ENCODE data around the gene SS18.

SS18 gene

GRCh38 chr18:26090130-26091046 lies at the start of gene SS18:
TSS of gene SS18 (minus strand) at chr18:26090613. CDS start at chr18:26090569, 44 bp downstream.
- H3K9me3 ChIP-seq (ENCODE audit: insufficient read depth, low read depth, low read length), result no peaks in the 10 kb centered on the region
- no peaks in the 10 kb centered on the region for H3K9me2 ChIP-seq (replicated peaks; ENCODE audit: low read depth, low read length)
- H3K27me3 ChIP-seq (ENCODE audit: insufficient read depth, low read length, poor library complexity, severe bottlenecking), result no peaks in the 10 kb centered on the region
- H3K36me3 ChIP-seq (ENCODE audit: insufficient read depth, low read length), result peaks cover 13% of the 10 kb centered on the region; the same call in 1 of the 2 replicates
- H3K4me2 ChIP-seq (ENCODE audit: low read depth, low read length, poor library complexity, severe bottlenecking), result peak within 1 kb of the TSS; percentile 98
- no peak for TF ChIP-seq EZH2phosphoT487 (IDR thresholded peaks at IDR 0.05; ENCODE audit: borderline replicate concordance)
- no peak for TF ChIP-seq CTCF (conservative IDR thresholded peaks at IDR 0.05; ENCODE audit: low read length)
- H3K4me3 ChIP-seq (ENCODE audit: low read length, poor library complexity, severe bottlenecking), result peak within 1 kb of the TSS; percentile 92
- peaks cover 50% of the 10 kb centered on the region for H3K4me1 ChIP-seq (ENCODE audit: insufficient read depth, low read length, poor library complexity, severe bottlenecking)
- H3K9ac ChIP-seq (ENCODE audit: low read depth, low read length, poor library complexity, severe bottlenecking), result peak within 1 kb of the TSS; percentile 90
- H3K79me2 ChIP-seq (ENCODE audit: insufficient read depth, low read length), result peaks cover 44% of the 10 kb centered on the region
- no peaks in the 10 kb centered on the region for H3F3A ChIP-seq (ENCODE audit: low read depth)
- H4K20me1 ChIP-seq (ENCODE audit: insufficient read depth, low read length, poor library complexity, severe bottlenecking), result peaks cover 44% of the 10 kb centered on the region
- H2AFZ ChIP-seq (ENCODE audit: low read length), result peak within 1 kb of the TSS; percentile 81

- Histone ChIP-seq H2AFZ (ENCODE audit: low read length) (no peak overlapping the region), H3K9ac (ENCODE audit: low read depth, low read length, poor library complexity, severe bottlenecking) (no peak overlapping the region), H3K4me3 (ENCODE audit: low read length, poor library complexity, severe bottlenecking) (no peak overlapping the region), H3K4me1 (ENCODE audit: insufficient read depth, low read length, poor library complexity, severe bottlenecking) (peaks cover 5% of the 10 kb centered on the region), H3K27me3 (ENCODE audit: insufficient read depth, low read length, poor library complexity, severe bottlenecking) (no peaks in the 10 kb centered on the region), H4K20me1 (ENCODE audit: insufficient read depth, low read length, poor library complexity, severe bottlenecking) (no peaks in the 10 kb centered on the region), H3K36me3 (ENCODE audit: insufficient read depth, low read length) (no peaks in the 10 kb centered on the region), H3K79me2 (ENCODE audit: insufficient read depth, low read length) (no peaks in the 10 kb centered on the region), H3K9me3 (ENCODE audit: insufficient read depth, low read depth, low read length) (no peaks in the 10 kb centered on the region), H3K9me2 (replicated peaks; ENCODE audit: low read depth, low read length) (no peaks in the 10 kb centered on the region), H3F3A (ENCODE audit: low read depth) (no peaks in the 10 kb centered on the region), H3K4me2 (ENCODE audit: low read depth, low read length, poor library complexity, severe bottlenecking) (no peak overlapping the region)
- TF ChIP-seq EZH2phosphoT487 (IDR thresholded peaks at IDR 0.05; ENCODE audit: borderline replicate concordance) (no peak), CTCF (conservative IDR thresholded peaks at IDR 0.05; ENCODE audit: low read length) (no peak)
Observed at GRCh38 chr18:26135548-26135947, 45.1 kb upstream of the SS18 start.

GRCh38 chr18:26134107-26134506 lies 43.7 kb upstream of the SS18 start:
- Histone ChIP-seq H4K20me1 (ENCODE audit: insufficient read depth, low read length, poor library complexity, severe bottlenecking) (no peaks in the 10 kb centered on the region), H3K4me2 (ENCODE audit: low read depth, low read length, poor library complexity, severe bottlenecking) (no peak overlapping the region), H3K36me3 (ENCODE audit: insufficient read depth, low read length) (no peaks in the 10 kb centered on the region), H3K9me3 (ENCODE audit: insufficient read depth, low read depth, low read length) (no peaks in the 10 kb centered on the region), H3K27me3 (ENCODE audit: insufficient read depth, low read length, poor library complexity, severe bottlenecking) (no peaks in the 10 kb centered on the region), H2AFZ (ENCODE audit: low read length) (no peak overlapping the region), H3K4me3 (ENCODE audit: low read length, poor library complexity, severe bottlenecking) (no peak overlapping the region), H3K4me1 (ENCODE audit: insufficient read depth, low read length, poor library complexity, severe bottlenecking) (peaks cover 5% of the 10 kb centered on the region), H3K9ac (ENCODE audit: low read depth, low read length, poor library complexity, severe bottlenecking) (no peak overlapping the region), H3K9me2 (replicated peaks; ENCODE audit: low read depth, low read length) (no peaks in the 10 kb centered on the region), H3K79me2 (ENCODE audit: insufficient read depth, low read length) (no peaks in the 10 kb centered on the region), H3F3A (ENCODE audit: low read depth) (no peaks in the 10 kb centered on the region)
- TF ChIP-seq CTCF (conservative IDR thresholded peaks at IDR 0.05; ENCODE audit: low read length) (no peak), EZH2phosphoT487 (IDR thresholded peaks at IDR 0.05; ENCODE audit: borderline replicate concordance) (no peak)

Measured in Loucy (cell line).